Kidney (tissue), 14 donors: ENCODE results near the gene SYT9. TPM values are rescaled to one million over a fixed set of nuclear protein-coding genes. Genes with fewer than 3 reads are reported as not detected.

Experiments used
- DNase-seq, 5 donors: peaks; one replicate each; pipeline ENCODE4 v3.0.0-alpha.2; 2013 to 2020
- FAIRE-seq: peaks from 2 replicates; lab custom pipeline; 2012; peaks lifted over from hg19 to GRCh38; lab: Jason Lieb, UNC
- H3K27ac ChIP-seq, 2 donors: one replicate each; pipeline ENCODE4 v1.7.0; 2013; ENCODE audit warnings: low read depth in 2 of 2, low read length in 2 of 2, inconsistent platforms in 1 of 2
- H3K27me3 ChIP-seq: one replicate; pipeline ENCODE4 v1.7.1; 2013; ENCODE audit warnings: low read length, inconsistent platforms; ENCODE audit not compliant: control insufficient read depth, insufficient read depth
- H3K36me3 ChIP-seq, 3 donors: one replicate each; pipeline versions ENCODE4 v1.7.0 to v1.7.1; 2013; ENCODE audit warnings: low read length in 3 of 3, control low read depth in 1 of 3, inconsistent platforms in 1 of 3; ENCODE audit not compliant: insufficient read depth in 3 of 3, control insufficient read depth in 2 of 3
- H3K4me1 ChIP-seq, 3 donors: one replicate each; pipeline versions ENCODE4 v1.7.0 to v1.7.1; 2013; ENCODE audit warnings: low read length in 3 of 3, inconsistent platforms in 1 of 3, low read depth in 1 of 3; ENCODE audit not compliant: control insufficient read depth in 2 of 3, insufficient read depth in 2 of 3
- H3K4me3 ChIP-seq, 3 donors: one replicate each; pipeline versions ENCODE4 v1.7.0 to v1.8.1; 2013; ENCODE audit warnings: low read length in 3 of 3, control low read depth in 1 of 3, inconsistent platforms in 1 of 3
- H3K9ac ChIP-seq, 3 donors: one replicate each; pipeline versions ENCODE4 v1.7.0 to v1.7.1; 2013; ENCODE audit warnings: low read length in 3 of 3, control low read depth in 1 of 3, inconsistent platforms in 1 of 3
- H3K9me3 ChIP-seq, 3 donors: one replicate each; pipeline versions ENCODE4 v1.7.0 to v1.7.1; 2013; ENCODE audit warnings: low read length in 3 of 3, control low read depth in 1 of 3, inconsistent platforms in 1 of 3; ENCODE audit not compliant: control insufficient read depth in 2 of 3, insufficient read depth in 1 of 3
- intact Hi-C: fragments of 100-400 bp; cut with DNase I; formaldehyde crosslinking; loops from one replicate; pipeline ENCODE4 v1.11.1; 2022
- polyA plus RNA-seq: library from polyadenylated mRNA; stranded (reverse); fragments of 350-450 nt; fragmentation: Illumina TruSeq; extraction: RNeasy Lipid Tissue Mini Kit (QIAGEN cat#74804); gene quantifications from one replicate; pipeline ENCODE4 v1.2.3, GENCODE V29; 2014; ENCODE audit warnings: low read depth, low replicate concordance; ENCODE audit not compliant: insufficient read depth
- total RNA-seq: library from RNA; stranded (reverse); fragmentation: NEBNext Ultra II Directional; extraction: Animal tissue kit (Norgen Biotek cat#: 25700); gene quantifications from one replicate; pipeline ENCODE4 v1.2.1, GENCODE V29; 2021
- TF ChIP-seq, protein P1 (sequence below): IDR thresholded peaks from 3 replicates; pipeline ENCODE4 v1.5.1; 2012; ENCODE audit warnings: mild to moderate bottlenecking, moderate library complexity, borderline replicate concordance; ENCODE audit not compliant: insufficient read depth; ENCODE audit errors: extremely low read depth
- donor health status: control.
- donor health status: control.
- donor health status: control.
- donor health status: control.
- donor health status: control.
- donor health status: DM: yes; HTN: yes; CAD: no.
- donor health status: Normal renal cell carcinoma (clear cell type).

SYT9 gene
- total and polyA plus RNA-seq, 2 donors from 2014 or later: 1.5 to 2.7 TPM

DNA sequence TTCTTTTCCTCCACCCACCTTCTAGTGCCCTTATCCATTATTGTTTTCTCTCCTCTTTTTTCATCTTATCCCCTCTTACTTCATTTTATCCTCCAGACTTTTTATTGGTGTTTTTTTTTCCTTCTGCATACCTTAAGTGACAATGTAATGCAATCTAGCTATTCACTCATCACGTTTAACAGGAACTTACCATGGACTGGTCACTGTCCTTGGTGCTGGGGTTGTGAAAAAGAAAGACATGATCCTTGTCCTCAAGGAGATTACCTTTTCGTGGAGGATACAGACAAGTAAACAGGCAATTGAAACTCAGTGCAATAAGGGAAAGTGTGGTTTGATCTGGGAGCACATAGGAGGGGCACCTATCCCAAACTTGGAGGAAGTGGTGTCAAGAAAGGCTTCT lies 20.7 kb downstream of the SYT9 start:
- intact Hi-C loops: no loop called here
- Histone ChIP-seq H3K27ac (no peak overlapping the region), H3K4me3 (no peak overlapping the region), H3K9ac (no peak overlapping the region), H3K36me3 (no peaks in the 10 kb centered on the region), H3K4me1 (no peaks in the 10 kb centered on the region), H3K27me3 (no peaks in the 10 kb centered on the region), H3K9me3 (no peaks in the 10 kb centered on the region)
- FAIRE-seq (no peak), DNase-seq (no peak)
- TF ChIP-seq, protein P1, sequence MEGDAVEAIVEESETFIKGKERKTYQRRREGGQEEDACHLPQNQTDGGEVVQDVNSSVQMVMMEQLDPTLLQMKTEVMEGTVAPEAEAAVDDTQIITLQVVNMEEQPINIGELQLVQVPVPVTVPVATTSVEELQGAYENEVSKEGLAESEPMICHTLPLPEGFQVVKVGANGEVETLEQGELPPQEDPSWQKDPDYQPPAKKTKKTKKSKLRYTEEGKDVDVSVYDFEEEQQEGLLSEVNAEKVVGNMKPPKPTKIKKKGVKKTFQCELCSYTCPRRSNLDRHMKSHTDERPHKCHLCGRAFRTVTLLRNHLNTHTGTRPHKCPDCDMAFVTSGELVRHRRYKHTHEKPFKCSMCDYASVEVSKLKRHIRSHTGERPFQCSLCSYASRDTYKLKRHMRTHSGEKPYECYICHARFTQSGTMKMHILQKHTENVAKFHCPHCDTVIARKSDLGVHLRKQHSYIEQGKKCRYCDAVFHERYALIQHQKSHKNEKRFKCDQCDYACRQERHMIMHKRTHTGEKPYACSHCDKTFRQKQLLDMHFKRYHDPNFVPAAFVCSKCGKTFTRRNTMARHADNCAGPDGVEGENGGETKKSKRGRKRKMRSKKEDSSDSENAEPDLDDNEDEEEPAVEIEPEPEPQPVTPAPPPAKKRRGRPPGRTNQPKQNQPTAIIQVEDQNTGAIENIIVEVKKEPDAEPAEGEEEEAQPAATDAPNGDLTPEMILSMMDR: no peak

DNA sequence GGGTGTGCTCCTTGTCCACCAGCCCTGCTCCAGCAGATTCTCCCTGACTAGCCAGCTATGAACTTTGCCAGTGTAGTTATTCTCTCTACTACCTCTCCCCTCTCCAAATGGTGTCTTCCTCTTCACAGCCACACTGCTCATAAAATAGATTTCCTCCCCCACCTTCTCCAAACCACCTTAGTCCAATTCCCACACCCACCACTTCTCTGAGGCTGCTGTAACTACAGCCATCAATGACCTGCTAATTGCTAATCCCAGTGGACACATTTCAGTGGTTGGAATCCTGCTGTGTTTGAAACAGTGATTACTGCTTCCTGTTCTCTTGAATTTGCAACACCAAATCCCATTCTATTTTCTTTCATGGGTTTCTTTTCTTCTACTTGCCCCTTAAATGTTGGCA lies 23.4 kb downstream of the SYT9 start:
- H3K27ac ChIP-seq: no peak overlapping the region
- DNase-seq (peak in 1 of 5 donors; percentile 4), FAIRE-seq (no peak)
- no peak overlapping the region for H3K4me3 ChIP-seq
- no peaks in the 10 kb centered on the region for H3K9me3 ChIP-seq
- no peak overlapping the region for H3K9ac ChIP-seq
- TF ChIP-seq, protein P1: no peak
- no peaks in the 10 kb centered on the region for H3K36me3 ChIP-seq
- no peaks in the 10 kb centered on the region for H3K27me3 ChIP-seq
- intact Hi-C loops: no loop called here
- H3K4me1 ChIP-seq: no peaks in the 10 kb centered on the region

DNA sequence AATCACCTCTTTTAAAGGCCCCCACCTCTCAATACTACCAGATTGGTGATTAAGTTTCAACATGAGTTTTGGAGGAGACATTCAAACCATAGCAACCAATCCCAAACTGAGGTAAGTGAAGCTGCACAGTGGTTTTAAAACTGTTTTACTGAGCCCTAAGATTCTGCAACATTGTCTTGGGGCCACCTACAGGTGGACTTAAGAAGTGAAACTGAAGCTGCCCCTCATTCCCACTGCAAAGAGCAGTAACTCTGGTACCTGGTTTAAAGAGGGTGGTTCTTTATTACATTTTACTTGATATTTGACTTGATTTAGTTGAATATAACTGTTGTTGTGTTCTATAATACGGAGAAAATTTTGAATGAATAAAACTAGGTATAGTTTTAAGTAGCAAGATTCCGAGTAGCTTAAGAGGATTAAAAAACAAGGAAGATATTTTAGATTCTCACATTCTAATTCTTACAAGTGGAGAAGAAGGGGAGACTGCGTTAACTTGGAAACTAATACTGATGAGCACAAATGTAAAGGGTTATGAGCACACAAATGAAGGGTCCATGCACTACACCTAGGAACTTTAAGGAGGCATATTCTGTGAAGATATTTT lies 26.7 kb downstream of the SYT9 start:
- no peaks in the 10 kb centered on the region for H3K9me3 ChIP-seq
- FAIRE-seq (peak; percentile 19), DNase-seq (peak in 3 of 5 donors; percentile 18 to 55 (median 50))
- H3K27ac ChIP-seq: no peak overlapping the region
- intact Hi-C loops: no loop called here
- H3K9ac ChIP-seq: no peak overlapping the region
- no peaks in the 10 kb centered on the region for H3K4me1 ChIP-seq
- H3K36me3 ChIP-seq: no peaks in the 10 kb centered on the region
- TF ChIP-seq, protein P1: peak; percentile 64
- H3K4me3 ChIP-seq: no peak overlapping the region
- no peaks in the 10 kb centered on the region for H3K27me3 ChIP-seq

DNA sequence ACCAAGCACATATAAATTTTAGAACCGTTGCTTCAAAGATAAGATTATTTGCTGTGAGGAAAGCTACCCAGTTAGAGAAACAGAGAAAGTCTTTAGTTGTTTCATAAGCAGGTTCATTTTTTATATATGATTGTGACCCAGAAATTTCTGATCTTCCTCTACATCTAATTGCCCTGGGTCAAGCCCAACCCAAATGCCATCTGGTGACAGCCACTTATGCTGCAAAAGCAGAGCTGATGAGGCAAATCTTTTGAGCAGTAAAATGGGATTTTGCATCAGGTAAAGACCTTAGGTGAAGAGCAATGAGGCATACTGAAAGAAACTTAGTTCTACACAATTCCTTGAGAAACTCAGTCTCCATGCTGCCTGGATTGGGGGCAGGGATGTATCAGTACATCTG lies 28.0 kb downstream of the SYT9 start:
- DNase-seq (no peak), FAIRE-seq (no peak)
- Histone ChIP-seq H3K9me3 (no peaks in the 10 kb centered on the region), H3K36me3 (no peaks in the 10 kb centered on the region), H3K4me1 (no peaks in the 10 kb centered on the region), H3K27ac (no peak overlapping the region), H3K27me3 (no peaks in the 10 kb centered on the region), H3K9ac (no peak overlapping the region), H3K4me3 (no peak overlapping the region)
- TF ChIP-seq, protein P1: no peak
- intact Hi-C loops: no loop called here
